ENCODE results near the gene MPRIP. TPM values are rescaled to one million over a fixed set of nuclear protein-coding genes. Genes with fewer than 3 reads are reported as not detected.

MPRIP gene
- total RNA-seq, 1 experiment from 2014 or later: 338 TPM

DNA sequence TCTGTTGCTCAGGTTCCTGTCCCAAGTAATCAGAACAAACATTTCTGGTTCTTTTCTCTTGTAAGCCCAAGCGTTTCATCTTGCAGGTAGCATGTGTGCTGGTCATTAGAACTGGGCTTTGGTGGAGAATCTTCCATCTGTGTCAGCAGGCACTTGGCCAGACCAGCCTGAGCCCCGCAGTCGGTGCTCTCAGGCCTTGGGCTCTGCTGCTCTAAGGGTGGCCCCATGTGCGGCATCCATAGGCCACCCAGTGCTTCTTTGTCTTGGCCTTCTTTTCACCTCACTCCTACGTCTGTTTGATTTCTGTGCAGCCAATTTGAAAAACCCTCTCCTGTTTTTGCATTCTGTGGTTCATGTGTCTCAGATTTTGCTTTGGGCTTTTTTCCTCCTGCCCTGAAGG, 112.3 kb downstream of the MPRIP start:
- Mint-ChIP-seq H3K4me1 (ENCODE audit: low read depth, unreplicated experiment) (no peaks in the 10 kb centered on the region), H3K27ac (ENCODE audit: unreplicated experiment) (no peak overlapping the region), H3K36me3 (ENCODE audit: insufficient read depth, unreplicated experiment) (peaks cover 90% of the 10 kb centered on the region), H3K9me3 (ENCODE audit: low read depth, unreplicated experiment) (no peaks in the 10 kb centered on the region), H3K4me3 (ENCODE audit: low read depth, unreplicated experiment) (no peak overlapping the region), H3K27me3 (ENCODE audit: unreplicated experiment) (no peaks in the 10 kb centered on the region)
- intact Hi-C loops (cut with micrococcal nuclease; ENCODE audit: unreplicated experiment): no loop called here
- no peak for TF ChIP-seq CTCF (IDR thresholded peaks at IDR 0.05; ENCODE audit: unreplicated experiment)
- no TSS peak for BruUV-seq (replicated peaks)
- CTCF ChIA-PET: no interaction called here
- DNase-seq: no peak

- H3K4me1 Mint-ChIP-seq (ENCODE audit: low read depth, unreplicated experiment): no peaks in the 10 kb centered on the region
- no TSS peak for BruUV-seq (replicated peaks)
- no peaks in the 10 kb centered on the region for H3K27me3 Mint-ChIP-seq (ENCODE audit: unreplicated experiment)
- no peaks in the 10 kb centered on the region for H3K9me3 Mint-ChIP-seq (ENCODE audit: low read depth, unreplicated experiment)
- no peak overlapping the region for H3K27ac Mint-ChIP-seq (ENCODE audit: unreplicated experiment)
- H3K4me3 Mint-ChIP-seq (ENCODE audit: low read depth, unreplicated experiment): no peak overlapping the region
- peaks cover 87% of the 10 kb centered on the region for H3K36me3 Mint-ChIP-seq (ENCODE audit: insufficient read depth, unreplicated experiment)
- no peak for TF ChIP-seq CTCF (IDR thresholded peaks at IDR 0.05; ENCODE audit: unreplicated experiment)
- intact Hi-C loops (cut with micrococcal nuclease; ENCODE audit: unreplicated experiment): no loop called here
- CTCF ChIA-PET: no interaction called here
- no peak for DNase-seq
These were observed 112.7 kb downstream of the MPRIP start for GRCh38 chr17:17154981-17155380.

DNA sequence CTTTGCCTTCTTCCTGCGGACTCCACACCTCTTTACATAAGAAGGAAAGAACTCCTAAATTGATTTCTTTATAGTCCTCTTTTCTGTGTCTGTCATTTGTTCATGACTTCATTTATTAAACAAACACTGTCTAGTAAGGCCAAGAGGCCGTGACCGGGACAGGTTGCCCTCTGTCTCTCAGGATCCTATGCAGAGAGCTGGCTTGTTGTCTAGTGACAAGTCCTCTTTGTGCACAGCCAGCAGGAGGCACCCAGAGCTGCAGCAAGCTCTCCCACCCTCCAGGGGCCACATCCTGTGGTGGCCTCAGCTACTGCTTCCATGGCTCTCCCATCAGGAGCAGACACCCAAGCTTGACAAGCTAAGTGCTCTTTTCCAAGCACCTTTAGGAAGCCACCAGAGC, 113.3 kb downstream of the MPRIP start:
- peaks cover 81% of the 10 kb centered on the region for H3K36me3 Mint-ChIP-seq (ENCODE audit: insufficient read depth, unreplicated experiment)
- DNase-seq: no peak
- CTCF ChIA-PET: no interaction called here
- TF ChIP-seq CTCF (IDR thresholded peaks at IDR 0.05; ENCODE audit: unreplicated experiment): no peak
- H3K27ac Mint-ChIP-seq (ENCODE audit: unreplicated experiment): no peak overlapping the region
- no peak overlapping the region for H3K4me3 Mint-ChIP-seq (ENCODE audit: low read depth, unreplicated experiment)
- H3K9me3 Mint-ChIP-seq (ENCODE audit: low read depth, unreplicated experiment): no peaks in the 10 kb centered on the region
- H3K27me3 Mint-ChIP-seq (ENCODE audit: unreplicated experiment): no peaks in the 10 kb centered on the region
- no peaks in the 10 kb centered on the region for H3K4me1 Mint-ChIP-seq (ENCODE audit: low read depth, unreplicated experiment)
- intact Hi-C loops (cut with micrococcal nuclease; ENCODE audit: unreplicated experiment): no loop called here
- no TSS peak for BruUV-seq (replicated peaks)

DNA sequence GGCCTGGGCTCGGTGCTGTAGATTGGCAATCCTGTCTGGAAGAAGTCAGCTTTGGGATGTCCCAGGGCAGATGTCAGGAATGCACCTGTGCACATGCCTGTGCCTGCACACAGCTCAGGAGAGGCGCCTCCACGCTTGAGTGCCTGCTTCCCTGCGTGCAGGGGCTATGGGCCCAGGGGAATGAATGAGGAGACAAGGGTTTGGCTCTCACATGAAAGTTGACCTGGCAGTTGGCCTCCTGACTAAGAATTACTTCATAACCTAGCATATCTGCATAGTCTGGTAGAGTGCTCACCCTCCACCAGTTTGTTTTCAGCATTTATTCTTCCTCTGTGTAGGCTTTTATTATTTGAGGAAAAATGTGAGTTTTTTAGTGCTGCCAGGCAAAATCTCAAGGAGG, 113.8 kb downstream of the MPRIP start:
- CTCF ChIA-PET: no interaction called here
- Mint-ChIP-seq H3K9me3 (ENCODE audit: low read depth, unreplicated experiment) (no peaks in the 10 kb centered on the region), H3K27me3 (ENCODE audit: unreplicated experiment) (no peaks in the 10 kb centered on the region), H3K27ac (ENCODE audit: unreplicated experiment) (no peak overlapping the region), H3K4me3 (ENCODE audit: low read depth, unreplicated experiment) (no peak overlapping the region), H3K36me3 (ENCODE audit: insufficient read depth, unreplicated experiment) (peaks cover 80% of the 10 kb centered on the region), H3K4me1 (ENCODE audit: low read depth, unreplicated experiment) (no peaks in the 10 kb centered on the region)
- TF ChIP-seq CTCF (IDR thresholded peaks at IDR 0.05; ENCODE audit: unreplicated experiment): no peak
- no TSS peak for BruUV-seq (replicated peaks)
- no peak for DNase-seq
- intact Hi-C loops (cut with micrococcal nuclease; ENCODE audit: unreplicated experiment): no loop called here

DNA sequence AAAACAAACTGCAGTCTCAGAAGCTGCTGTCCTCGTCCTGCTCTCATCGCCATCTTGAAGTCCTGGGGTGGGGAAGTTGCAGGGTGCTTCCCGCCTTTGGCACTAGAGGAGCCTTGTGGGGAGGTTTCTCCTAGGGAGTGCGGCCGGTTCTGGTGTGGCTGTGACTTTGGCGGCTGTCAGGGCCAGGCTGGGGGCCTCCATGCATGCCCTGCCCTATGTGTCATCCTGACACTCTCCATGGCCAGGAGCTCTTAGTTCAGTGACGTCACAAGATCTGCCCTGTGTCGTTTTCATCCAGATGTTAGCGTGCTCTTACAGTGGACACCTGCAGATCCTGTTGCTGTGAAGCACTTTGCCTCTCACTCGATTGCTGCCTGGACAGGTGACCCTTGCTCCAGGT, 114.3 kb downstream of the MPRIP start:
- CTCF ChIA-PET: no interaction called here
- H3K9me3 Mint-ChIP-seq (ENCODE audit: low read depth, unreplicated experiment): no peaks in the 10 kb centered on the region
- H3K36me3 Mint-ChIP-seq (ENCODE audit: insufficient read depth, unreplicated experiment): peaks cover 78% of the 10 kb centered on the region
- H3K27me3 Mint-ChIP-seq (ENCODE audit: unreplicated experiment): no peaks in the 10 kb centered on the region
- no peak overlapping the region for H3K4me3 Mint-ChIP-seq (ENCODE audit: low read depth, unreplicated experiment)
- H3K27ac Mint-ChIP-seq (ENCODE audit: unreplicated experiment): peak overlapping the region; percentile 58
- intact Hi-C loops (cut with micrococcal nuclease; ENCODE audit: unreplicated experiment): no loop called here
- no TSS peak for BruUV-seq (replicated peaks)
- no peaks in the 10 kb centered on the region for H3K4me1 Mint-ChIP-seq (ENCODE audit: low read depth, unreplicated experiment)
- TF ChIP-seq CTCF (IDR thresholded peaks at IDR 0.05; ENCODE audit: unreplicated experiment): no peak
- DNase-seq: no peak

All from Calu3 (cell line).